Naive thymus-derived CD4-positive, alpha-beta T cell (primary cell): ENCODE results near the gene MAN1C1. TPM values are rescaled to one million over a fixed set of nuclear protein-coding genes. Genes with fewer than 3 reads are reported as not detected.

ENCODE experiments used
- ATAC-seq: fragments of 150-1000 bp; cut with Tn5 transposase; 2 replicates; pipeline ENCODE4 v1.10.0; 2021; ENCODE audit warnings: mild to moderate bottlenecking, moderate library complexity
- CTCF ChIA-PET: fragments of 350-600 bp; sonication (Branson Sonifier 250); formaldehyde crosslinking; loops from one replicate; lab custom pipeline; 2021; ENCODE audit warnings: antibody characterized with exemption; lab: Charles Lee
- POLR2A ChIA-PET: fragments of 350-600 bp; sonication (Branson Sonifier 250); formaldehyde crosslinking; loops from one replicate; lab custom pipeline; 2021; ENCODE audit warnings: antibody characterized with exemption, inconsistent platforms; lab: Charles Lee
- DNase-seq, 9 donors: peaks; one replicate each; pipeline versions ENCODE4 v3.0.0 to v3.0.0-alpha.2; 2020 to 2022; ENCODE audit warnings: mixed read lengths in 1 of 9
- H3K27ac ChIP-seq: one replicate; pipeline ENCODE4 v1.7.0; 2013; ENCODE audit warnings: mild to moderate bottlenecking, low read depth, low read length, moderate library complexity
- H3K27me3 ChIP-seq, 2 donors: one replicate each; pipeline ENCODE4 v1.7.0; 2013; ENCODE audit warnings: low read length in 2 of 2, mild to moderate bottlenecking in 2 of 2, moderate library complexity in 2 of 2; ENCODE audit not compliant: control insufficient read depth in 2 of 2, insufficient read depth in 2 of 2
- H3K36me3 ChIP-seq, 3 experiments: 1 replicate in 2 of 3; 2 replicates in 1 of 3; pipeline ENCODE4 v1.7.0; 2013; ENCODE audit warnings: low read length in 3 of 3, mild to moderate bottlenecking in 3 of 3, moderate library complexity in 1 of 3; ENCODE audit not compliant: insufficient read depth in 3 of 3, control insufficient read depth in 2 of 3
- H3K4me1 ChIP-seq, 2 donors: one replicate each; pipeline ENCODE4 v1.7.0; 2013; ENCODE audit warnings: low read length in 2 of 2, mild to moderate bottlenecking in 2 of 2, moderate library complexity in 1 of 2; ENCODE audit not compliant: control insufficient read depth in 2 of 2, insufficient read depth in 2 of 2
- H3K4me3 ChIP-seq: 2 replicates; pipeline ENCODE4 v1.7.0; 2013; ENCODE audit warnings: mild to moderate bottlenecking, low read length
- H3K9me3 ChIP-seq, 3 experiments: 1 replicate in 2 of 3; 2 replicates in 1 of 3; pipeline ENCODE4 v1.7.0; 2013; ENCODE audit warnings: low read length in 3 of 3; ENCODE audit not compliant: control insufficient read depth in 2 of 3
- H3K27ac Mint-ChIP-seq, 9 donors: one replicate each; pipeline ENCODE4 v1.8.0; 2020 to 2022; ENCODE audit warnings: mixed read lengths in 9 of 9, mild to moderate bottlenecking in 8 of 9, moderate library complexity in 5 of 9, inconsistent platforms in 2 of 9
- H3K27me3 Mint-ChIP-seq, 5 donors: one replicate each; pipeline ENCODE4 v1.8.0; 2021 to 2022; ENCODE audit warnings: mixed read lengths in 5 of 5, mild to moderate bottlenecking in 1 of 5
- H3K36me3 Mint-ChIP-seq, 5 donors: one replicate each; pipeline ENCODE4 v1.8.0; 2020 to 2022; ENCODE audit warnings: mixed read lengths in 5 of 5, mild to moderate bottlenecking in 3 of 5, inconsistent platforms in 1 of 5
- H3K4me1 Mint-ChIP-seq, 7 donors: one replicate each; pipeline ENCODE4 v1.8.0; 2020 to 2022; ENCODE audit warnings: mixed read lengths in 7 of 7, mild to moderate bottlenecking in 3 of 7, inconsistent platforms in 1 of 7
- H3K4me3 Mint-ChIP-seq, 10 donors: one replicate each; pipeline ENCODE4 v1.8.0; 2020 to 2022; ENCODE audit warnings: mild to moderate bottlenecking in 10 of 10, mixed read lengths in 10 of 10, moderate library complexity in 6 of 10, inconsistent platforms in 2 of 10
- H3K9me3 Mint-ChIP-seq, 11 donors: one replicate each; pipeline ENCODE4 v1.8.0; 2020 to 2022; ENCODE audit warnings: mixed read lengths in 11 of 11, mild to moderate bottlenecking in 4 of 11, inconsistent platforms in 1 of 11, moderate library complexity in 1 of 11
- intact Hi-C, 2 donors: fragments of 100-400 bp; cut with micrococcal nuclease; formaldehyde crosslinking; loops; one replicate each; pipeline ENCODE4 v1.15.1; 2023
- polyA plus RNA-seq, 2 donors: library from polyadenylated mRNA; unstranded; fragments of 300-500 nt; fragmentation: Illumina TruSeq; gene quantifications; one replicate each; pipeline ENCODE4 v1.2.3, GENCODE V29; 2021
- total RNA-seq, 6 experiments: library from RNA in 5 of 6; stranded (reverse) in 5 of 6; gene quantifications; 1 replicate in 5 of 6; 2 replicates in 1 of 6; pipeline ENCODE4 v1.2.3 and lab custom pipeline; 2021 to 2026

MAN1C1 gene
- total and polyA plus RNA-seq, 7 experiments from 2014 or later = 16.0 to 85.5 (median 61.0) TPM

DNA sequence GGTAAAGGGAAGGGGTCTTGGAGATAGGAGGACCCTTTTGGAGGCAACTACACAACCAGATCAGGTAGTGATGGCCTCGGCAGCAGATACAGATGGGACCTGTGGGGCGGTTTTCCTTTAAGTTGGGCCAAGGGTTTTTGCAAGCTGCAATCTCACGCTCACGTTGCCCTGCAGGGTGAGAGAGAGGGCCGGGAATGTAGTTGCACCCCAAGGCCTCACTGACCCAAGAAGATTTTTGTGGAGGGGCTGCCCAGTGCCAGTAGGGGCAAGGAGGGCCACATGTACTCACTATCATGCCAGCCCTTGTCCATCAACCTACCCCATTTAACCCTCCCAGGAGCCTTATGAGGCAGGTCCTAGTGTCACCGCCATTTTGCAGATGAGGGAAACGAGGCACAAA lies 125.7 kb downstream of the MAN1C1 start:
- no peak overlapping the region for H3K4me3 ChIP-seq
- H3K27ac ChIP-seq = no peak overlapping the region
- DNase-seq (no peak), ATAC-seq (no peak)
- H3K27me3 ChIP-seq = no peaks in the 10 kb centered on the region
- Mint-ChIP-seq H3K9me3 (peaks cover 0 to 3% (median 0%) of the 10 kb centered on the region in 11 donors), H3K4me3 (peak overlapping the region in 1 of 10 donors; percentile 35), H3K36me3 (peaks cover 0 to 26% (median 12%) of the 10 kb centered on the region in 5 donors), H3K27me3 (peaks cover 0 to 26% (median 0%) of the 10 kb centered on the region in 5 donors), H3K4me1 (peaks cover 0 to 78% (median 68%) of the 10 kb centered on the region in 7 donors), H3K27ac (peak overlapping the region in 7 of 9 donors; percentile 79 to 91 (median 85))
- peaks cover 0 to 19% (median 0%) of the 10 kb centered on the region in 3 experiments for H3K36me3 ChIP-seq
- intact Hi-C loops = no loop called here
- ChIA-PET POLR2A (interaction anchor here (0.7 to 1.1 kb wide), 2 partner anchors 13 to 138 kb away, joined by 3 read pairs; no protein-coding TSS in a partner anchor), CTCF (no interaction called here)
- H3K4me1 ChIP-seq = peaks cover 0 to 7% of the 10 kb centered on the region in 2 donors
- H3K9me3 ChIP-seq = no peaks in the 10 kb centered on the region

DNA sequence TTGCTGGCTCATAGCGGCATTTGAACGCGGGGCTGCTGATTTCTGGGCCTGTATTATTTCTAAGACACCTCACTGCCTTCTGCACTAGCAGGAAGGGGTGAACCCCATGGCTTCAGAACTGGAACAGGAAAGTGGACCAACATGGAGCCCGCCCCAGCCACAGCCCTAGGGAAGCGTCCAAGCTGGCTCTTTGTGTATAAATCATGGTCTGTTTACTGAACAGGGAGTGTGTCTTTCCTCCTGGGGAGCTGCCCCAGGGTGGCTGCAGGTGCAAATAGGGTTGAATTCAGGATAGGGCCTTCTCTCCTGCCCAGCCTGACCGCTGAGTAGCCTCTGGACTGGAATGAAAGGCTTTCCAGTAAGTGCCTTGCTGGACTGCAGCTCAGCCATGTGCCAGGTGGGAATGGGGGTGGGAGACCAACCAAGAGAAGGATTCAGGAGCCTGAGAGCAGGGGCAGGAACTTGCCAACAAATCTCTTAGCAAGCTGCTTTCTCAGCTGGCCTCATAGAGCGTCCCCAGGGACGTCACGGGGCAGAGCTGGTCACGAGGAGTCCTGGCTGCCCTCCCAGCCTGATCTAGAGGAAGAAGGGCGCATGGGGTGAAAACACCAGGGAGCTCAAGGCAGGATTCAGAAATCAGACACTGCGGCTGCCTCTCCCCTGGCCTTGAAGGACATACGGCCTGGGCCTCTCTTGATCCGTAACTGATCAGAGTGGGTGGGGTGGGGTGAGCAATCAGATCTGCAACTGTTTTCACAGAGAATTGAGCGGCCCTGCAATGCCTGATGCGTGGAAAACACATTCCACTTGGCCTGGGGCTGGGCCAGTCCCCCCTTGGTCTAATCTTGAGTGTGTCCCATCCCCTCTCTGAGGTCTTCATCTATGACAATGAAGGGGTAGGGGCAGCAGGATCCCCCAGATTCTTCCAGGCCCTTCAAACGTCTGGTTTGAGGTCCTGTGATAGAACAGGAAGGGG lies 126.9 kb downstream of the MAN1C1 start:
- H3K4me1 Mint-ChIP-seq = peaks cover 0 to 72% (median 62%) of the 10 kb centered on the region in 7 donors
- peak overlapping the region in 8 of 9 donors; percentile 30 to 90 (median 80) for H3K27ac Mint-ChIP-seq

DNA sequence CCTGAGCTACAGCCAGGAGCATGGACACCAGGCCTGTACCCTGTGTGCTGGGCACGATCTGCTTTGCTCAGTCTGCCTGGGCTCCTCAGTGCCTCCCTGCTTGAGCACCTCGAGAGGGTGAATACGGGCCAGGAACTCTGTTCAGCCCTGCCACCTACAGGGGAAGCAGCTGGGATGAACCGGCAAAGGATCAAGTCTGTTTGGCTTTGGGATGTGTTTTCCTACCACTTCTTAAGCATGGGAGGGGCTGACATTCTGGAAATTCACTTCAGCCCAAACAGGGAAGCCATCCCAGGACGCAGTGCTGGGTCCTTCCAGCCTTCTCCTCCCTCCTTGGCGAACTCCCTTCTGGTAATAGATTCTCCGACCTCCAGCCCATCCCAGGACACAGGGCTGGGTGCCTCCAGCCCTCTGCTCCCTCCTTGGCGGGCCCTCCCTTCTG lies 127.6 kb downstream of the MAN1C1 start:
- Histone ChIP-seq H3K4me1 (peaks cover 0 to 16% of the 10 kb centered on the region in 2 donors), H3K9me3 (no peaks in the 10 kb centered on the region), H3K36me3 (peaks cover 0 to 37% (median 7%) of the 10 kb centered on the region in 3 experiments), H3K4me3 (no peak overlapping the region), H3K27me3 (no peaks in the 10 kb centered on the region), H3K27ac (peak overlapping the region; percentile 30)
- DNase-seq = no peak
- intact Hi-C loops = no loop called here
- ChIA-PET CTCF (interaction anchor here (0.6 kb wide), 2 partner anchors 79 to 222 kb away, joined by 3 read pairs; no protein-coding TSS in a partner anchor), POLR2A (interaction anchor here (1.3 kb wide), 1 partner anchor 89 kb away, joined by 3 read pairs; no protein-coding TSS in a partner anchor)
- no peak for ATAC-seq
- peaks cover 0 to 70% (median 55%) of the 10 kb centered on the region in 7 donors for H3K4me1 Mint-ChIP-seq
- no peak overlapping the region for H3K4me3 Mint-ChIP-seq
- peaks cover 0 to 1% (median 0%) of the 10 kb centered on the region in 11 donors for H3K9me3 Mint-ChIP-seq
- H3K36me3 Mint-ChIP-seq = peaks cover 0 to 18% (median 8%) of the 10 kb centered on the region in 5 donors
- H3K27me3 Mint-ChIP-seq = peaks cover 0 to 24% (median 0%) of the 10 kb centered on the region in 5 donors
- peak overlapping the region in 7 of 9 donors; percentile 66 to 90 (median 77) for H3K27ac Mint-ChIP-seq

More for the DNA sequence above, 126.9 kb downstream of the MAN1C1 start:
- H3K36me3 ChIP-seq = peaks cover 0 to 30% (median 4%) of the 10 kb centered on the region in 3 experiments
- POLR2A ChIA-PET = interaction anchor here (0.8 to 1.3 kb wide), 3 partner anchors 12 to 88 kb away, joined by 3 read pairs; no protein-coding TSS in a partner anchor
- H3K4me3 ChIP-seq = no peak overlapping the region
- peak overlapping the region; percentile 30 for H3K27ac ChIP-seq
- H3K27me3 ChIP-seq = no peaks in the 10 kb centered on the region
- no peak for ATAC-seq
- intact Hi-C loops = no loop called here
- CTCF ChIA-PET = interaction anchor here (0.6 kb wide), 2 partner anchors 80 to 222 kb away, joined by 3 read pairs; no protein-coding TSS in a partner anchor
- Mint-ChIP-seq H3K9me3 (peaks cover 0 to 1% (median 0%) of the 10 kb centered on the region in 11 donors), H3K36me3 (peaks cover 0 to 19% (median 11%) of the 10 kb centered on the region in 5 donors), H3K27me3 (peaks cover 0 to 24% (median 0%) of the 10 kb centered on the region in 5 donors), H3K4me3 (no peak overlapping the region)
- no peak for DNase-seq
- H3K4me1 ChIP-seq = peaks cover 0 to 16% of the 10 kb centered on the region in 2 donors
- H3K9me3 ChIP-seq = no peaks in the 10 kb centered on the region

DNA sequence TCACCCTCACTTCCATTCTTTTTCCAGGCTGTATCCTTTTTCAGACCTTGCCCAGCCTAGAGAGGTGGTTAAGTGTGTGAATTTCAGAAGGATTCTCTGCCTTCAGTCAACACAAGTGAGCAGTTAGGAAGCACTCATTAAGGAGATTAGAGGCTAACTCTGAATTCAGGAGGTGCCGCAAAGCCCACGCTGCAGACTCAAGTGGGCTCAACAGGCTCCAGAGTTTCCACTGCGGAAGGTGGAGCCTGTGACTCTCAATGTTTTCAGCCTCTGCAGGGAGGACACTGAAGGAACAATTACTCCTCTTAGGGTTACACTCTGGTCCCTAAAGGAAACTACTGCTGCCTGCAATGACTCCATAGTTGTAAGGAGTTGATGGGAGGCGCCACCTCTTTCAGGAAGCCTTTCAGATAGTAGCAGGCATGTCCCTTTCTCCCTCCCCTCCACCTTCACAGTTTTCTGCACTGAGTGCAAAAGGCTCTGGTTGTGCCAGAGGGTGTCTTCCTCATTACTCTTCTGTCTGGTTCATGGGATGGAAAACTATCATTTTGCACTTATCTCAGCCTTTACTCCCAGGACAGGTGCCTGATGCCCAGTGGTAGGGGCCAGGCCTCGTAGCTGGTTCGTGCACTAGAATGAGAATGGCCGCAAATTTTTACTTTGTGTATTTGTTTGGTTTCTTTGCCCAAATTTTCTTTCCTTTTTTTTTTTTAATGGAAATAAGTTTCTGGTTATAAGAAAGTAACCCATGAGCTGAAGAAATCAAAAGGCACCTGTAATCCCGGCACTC lies 128.2 kb downstream of the MAN1C1 start:
- H3K36me3 ChIP-seq = peaks cover 0 to 44% (median 7%) of the 10 kb centered on the region in 3 experiments
- H3K4me1 ChIP-seq = peaks cover 0 to 16% of the 10 kb centered on the region in 2 donors
- Mint-ChIP-seq H3K9me3 (peaks cover 0 to 1% (median 0%) of the 10 kb centered on the region in 11 donors), H3K4me3 (no peak overlapping the region), H3K36me3 (peaks cover 0 to 15% (median 5%) of the 10 kb centered on the region in 5 donors), H3K27ac (peak overlapping the region in 8 of 9 donors; percentile 51 to 84 (median 76)), H3K4me1 (peaks cover 0 to 63% (median 50%) of the 10 kb centered on the region in 7 donors), H3K27me3 (peaks cover 0 to 21% (median 0%) of the 10 kb centered on the region in 5 donors)
- DNase-seq = no peak
- ChIA-PET CTCF (interaction anchor here (0.6 kb wide), 2 partner anchors 79 to 87 kb away, joined by 3 to 6 read pairs; no protein-coding TSS in a partner anchor), POLR2A (interaction anchor here (1.1 to 1.3 kb wide), 2 partner anchors 11 to 90 kb away, joined by 3 read pairs; no protein-coding TSS in a partner anchor)
- intact Hi-C loops = no loop called here
- no peak overlapping the region for H3K4me3 ChIP-seq
- H3K27me3 ChIP-seq = no peaks in the 10 kb centered on the region
- H3K27ac ChIP-seq = peak overlapping the region; percentile 30
- no peaks in the 10 kb centered on the region for H3K9me3 ChIP-seq
- no peak for ATAC-seq

DNA sequence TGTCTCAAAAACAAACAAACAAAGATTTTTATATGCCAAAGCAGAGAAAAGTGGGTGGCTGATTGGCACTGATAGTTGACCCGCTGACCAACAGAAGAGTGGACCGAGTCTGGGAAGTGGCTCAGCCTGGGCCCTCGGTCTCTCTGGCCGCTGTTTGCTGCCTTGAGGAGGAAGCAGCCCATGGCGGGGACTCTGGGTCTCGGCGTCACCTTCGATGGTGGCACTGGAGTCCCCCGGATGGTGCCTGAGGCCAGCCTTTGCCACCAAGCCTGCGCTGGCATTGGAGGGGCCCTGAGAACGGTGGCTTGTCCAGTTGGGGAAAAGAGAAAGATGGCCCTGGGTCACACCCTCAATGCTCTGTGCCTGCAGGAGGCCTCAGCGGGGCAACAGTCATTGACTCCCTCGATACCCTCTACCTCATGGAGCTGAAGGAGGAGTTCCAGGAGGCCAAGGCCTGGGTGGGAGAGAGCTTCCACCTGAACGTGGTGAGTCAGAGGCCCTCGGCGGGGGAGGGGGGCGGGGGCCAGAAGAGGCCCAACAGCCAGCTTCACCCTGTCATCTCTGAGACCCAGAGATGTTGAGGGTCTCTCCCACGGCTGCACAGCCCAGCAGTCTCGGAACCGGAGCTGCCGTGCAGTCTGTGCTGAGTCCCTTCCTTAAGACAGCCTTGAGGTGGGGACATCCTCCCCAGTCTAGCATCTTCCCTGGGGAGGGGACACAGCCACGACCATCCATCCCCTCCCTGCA lies 129.9 kb downstream of the MAN1C1 start:
- Histone ChIP-seq H3K4me1 (peaks cover 0 to 16% of the 10 kb centered on the region in 2 donors), H3K36me3 (peaks cover 0 to 57% (median 7%) of the 10 kb centered on the region in 3 experiments), H3K4me3 (no peak overlapping the region), H3K27me3 (no peaks in the 10 kb centered on the region), H3K9me3 (no peaks in the 10 kb centered on the region), H3K27ac (no peak overlapping the region)
- ATAC-seq (no peak), DNase-seq (no peak)
- peaks cover 3 to 20% (median 14%) of the 10 kb centered on the region in 5 donors for H3K36me3 Mint-ChIP-seq
- H3K27ac Mint-ChIP-seq = peak overlapping the region in 7 of 9 donors; percentile 31 to 83 (median 71)
- ChIA-PET POLR2A (interaction anchor here (0.5 to 1.1 kb wide), 2 partner anchors 9 to 41 kb away, joined by 3 to 5 read pairs; no protein-coding TSS in a partner anchor), CTCF (interaction anchor here (0.7 kb wide), 1 partner anchor 10 kb away, joined by 4 read pairs; no protein-coding TSS in a partner anchor)
- no peak overlapping the region for H3K4me3 Mint-ChIP-seq
- intact Hi-C loops = no loop called here
- H3K9me3 Mint-ChIP-seq = peaks cover 0 to 1% (median 0%) of the 10 kb centered on the region in 11 donors
- peaks cover 0 to 16% (median 0%) of the 10 kb centered on the region in 5 donors for H3K27me3 Mint-ChIP-seq
- H3K4me1 Mint-ChIP-seq = peaks cover 3 to 62% (median 45%) of the 10 kb centered on the region in 7 donors
